ENCODE results near the gene MFRP. TPM values are rescaled to one million over a fixed set of nuclear protein-coding genes. Genes with fewer than 3 reads are reported as not detected.

Gene MFRP
- total and polyA plus RNA-seq, 9 of the 15 experiments (the other 6 are each of a cell fraction or from before 2014, with no cell fraction given) = not detected

GRCh38 chr11:119320776-119321524 lies 25.6 kb downstream of the MFRP start (continued):
- TF ChIP-seq HES1 (IDR thresholded peaks at IDR 0.05; ENCODE audit: low read depth) (no peak), NUFIP1 (IDR thresholded peaks at IDR 0.05; ENCODE audit: partially characterized antibody) (no peak), ZBED1 (IDR thresholded peaks at IDR 0.05) (peak; percentile 15; the same call in 1 of the 2 replicates), BRD4 (IDR thresholded peaks at IDR 0.05) (no peak), ZNF76 (CRISPR knock-in tag; IDR thresholded peaks at IDR 0.05; ENCODE audit: borderline replicate concordance) (no peak), KLF1 (tag; IDR thresholded peaks at IDR 0.05) (no peak), SRSF7 (optimal IDR thresholded peaks at IDR 0.05; ENCODE audit: low read depth, low read length) (no peak), ZNF316 (IDR thresholded peaks at IDR 0.05) (no peak), ZNF764 (CRISPR knock-in tag; IDR thresholded peaks at IDR 0.05; ENCODE audit: low read depth) (no peak), ZNF280A (IDR thresholded peaks at IDR 0.05; ENCODE audit: low read depth, partially characterized antibody) (no peak), STAG1 (CRISPR knock-in tag; IDR thresholded peaks at IDR 0.05; ENCODE audit: borderline replicate concordance) (no peak), MEF2D (tag; conservative IDR thresholded peaks at IDR 0.05; ENCODE audit: low read depth) (no peak), EP300 (IDR thresholded peaks at IDR 0.05; ENCODE audit: low read length) (no peak), NONO (IDR thresholded peaks at IDR 0.05; ENCODE audit: low read depth in 2 of 2, low read length in 1 of 2) (peak; percentile 60 to 61; a peak in 2 of 4 replicates), DIDO1 (tag; IDR thresholded peaks at IDR 0.05; ENCODE audit: low read depth) (no peak), PHF8 (IDR thresholded peaks at IDR 0.05; ENCODE audit: borderline replicate concordance, low read length) (peak; percentile 74), ZBTB5 (IDR thresholded peaks at IDR 0.05) (no peak), MXD1 (CRISPR knock-in tag; IDR thresholded peaks at IDR 0.05; ENCODE audit: borderline replicate concordance, poor library complexity, severe bottlenecking) (no peak)
- TF ChIP-seq, protein P1, sequence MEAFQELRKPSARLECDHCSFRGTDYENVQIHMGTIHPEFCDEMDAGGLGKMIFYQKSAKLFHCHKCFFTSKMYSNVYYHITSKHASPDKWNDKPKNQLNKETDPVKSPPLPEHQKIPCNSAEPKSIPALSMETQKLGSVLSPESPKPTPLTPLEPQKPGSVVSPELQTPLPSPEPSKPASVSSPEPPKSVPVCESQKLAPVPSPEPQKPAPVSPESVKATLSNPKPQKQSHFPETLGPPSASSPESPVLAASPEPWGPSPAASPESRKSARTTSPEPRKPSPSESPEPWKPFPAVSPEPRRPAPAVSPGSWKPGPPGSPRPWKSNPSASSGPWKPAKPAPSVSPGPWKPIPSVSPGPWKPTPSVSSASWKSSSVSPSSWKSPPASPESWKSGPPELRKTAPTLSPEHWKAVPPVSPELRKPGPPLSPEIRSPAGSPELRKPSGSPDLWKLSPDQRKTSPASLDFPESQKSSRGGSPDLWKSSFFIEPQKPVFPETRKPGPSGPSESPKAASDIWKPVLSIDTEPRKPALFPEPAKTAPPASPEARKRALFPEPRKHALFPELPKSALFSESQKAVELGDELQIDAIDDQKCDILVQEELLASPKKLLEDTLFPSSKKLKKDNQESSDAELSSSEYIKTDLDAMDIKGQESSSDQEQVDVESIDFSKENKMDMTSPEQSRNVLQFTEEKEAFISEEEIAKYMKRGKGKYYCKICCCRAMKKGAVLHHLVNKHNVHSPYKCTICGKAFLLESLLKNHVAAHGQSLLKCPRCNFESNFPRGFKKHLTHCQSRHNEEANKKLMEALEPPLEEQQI (IDR thresholded peaks at IDR 0.05) = no peak
- TF ChIP-seq, protein P2, sequence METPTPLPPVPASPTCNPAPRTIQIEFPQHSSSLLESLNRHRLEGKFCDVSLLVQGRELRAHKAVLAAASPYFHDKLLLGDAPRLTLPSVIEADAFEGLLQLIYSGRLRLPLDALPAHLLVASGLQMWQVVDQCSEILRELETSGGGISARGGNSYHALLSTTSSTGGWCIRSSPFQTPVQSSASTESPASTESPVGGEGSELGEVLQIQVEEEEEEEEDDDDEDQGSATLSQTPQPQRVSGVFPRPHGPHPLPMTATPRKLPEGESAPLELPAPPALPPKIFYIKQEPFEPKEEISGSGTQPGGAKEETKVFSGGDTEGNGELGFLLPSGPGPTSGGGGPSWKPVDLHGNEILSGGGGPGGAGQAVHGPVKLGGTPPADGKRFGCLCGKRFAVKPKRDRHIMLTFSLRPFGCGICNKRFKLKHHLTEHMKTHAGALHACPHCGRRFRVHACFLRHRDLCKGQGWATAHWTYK (CRISPR knock-in tag; IDR thresholded peaks at IDR 0.05) = no peak; the same call in 1 of the 2 replicates

All from K562 (cell line).